Osteoblast (primary cell): ENCODE results near the gene TWF1. TPM values are rescaled to one million over a fixed set of nuclear protein-coding genes. Genes with fewer than 3 reads are reported as not detected.
"Not testable (repeated sequence)": the region's sequence is repeated elsewhere in the genome, so short reads cannot be mapped to it uniquely, and the experiment has no call there.

Experiments used
- DNase-seq: peaks from one replicate; pipeline ENCODE4 v3.0.0; 2011; ENCODE audit warnings: low spot score, mixed read lengths; ENCODE audit not compliant: insufficient read length; ENCODE audit errors: missing footprints
- H2AFZ ChIP-seq: 2 replicates; pipeline ENCODE4 v1.6.0; 2011; ENCODE audit warnings: mild to moderate bottlenecking, low read length
- H3K27ac ChIP-seq: 2 replicates; pipeline ENCODE4 v1.5.1; 2011; ENCODE audit warnings: mild to moderate bottlenecking, low read depth, low read length, moderate library complexity
- H3K27me3 ChIP-seq: 2 replicates; pipeline ENCODE4 v1.6.0; 2012; ENCODE audit warnings: mild to moderate bottlenecking, control low read depth, inconsistent platforms, low read length, moderate library complexity; ENCODE audit not compliant: insufficient read depth
- H3K36me3 ChIP-seq: 2 replicates; pipeline ENCODE4 v1.5.1; 2011; ENCODE audit warnings: mild to moderate bottlenecking, low read length, control low read depth, moderate library complexity; ENCODE audit not compliant: insufficient read depth
- H3K4me1 ChIP-seq: 2 replicates; pipeline ENCODE4 v1.5.1; 2011; ENCODE audit warnings: mild to moderate bottlenecking, low read length, control low read depth, moderate library complexity; ENCODE audit not compliant: insufficient read depth
- H3K4me2 ChIP-seq: 2 replicates; pipeline ENCODE4 v1.6.0; 2011; ENCODE audit warnings: mild to moderate bottlenecking, low read length; ENCODE audit not compliant: insufficient read depth
- H3K4me3 ChIP-seq: fragments of 200-600 bp; sonication (generic); 3 replicates; pipeline ENCODE4 v1.5.1; 2012; ENCODE audit warnings: mild to moderate bottlenecking, low read length, inconsistent platforms; ENCODE audit not compliant: insufficient read depth
- H3K79me2 ChIP-seq: 2 replicates; pipeline ENCODE4 v1.6.0; 2012; ENCODE audit warnings: mild to moderate bottlenecking, low read length, control low read depth, inconsistent platforms; ENCODE audit not compliant: insufficient read depth
- H3K9me3 ChIP-seq: 2 replicates; pipeline ENCODE4 v1.5.1; 2011; ENCODE audit warnings: low read depth, low read length, control low read depth
- H4K20me1 ChIP-seq: 2 replicates; pipeline ENCODE4 v1.6.0; 2012; ENCODE audit warnings: mild to moderate bottlenecking, low read length, control low read depth; ENCODE audit not compliant: insufficient read depth
- CTCF ChIP-seq: IDR thresholded peaks from 2 replicates; pipeline ENCODE4 v1.5.1; 2011; ENCODE audit warnings: mild to moderate bottlenecking, low read depth, low read length, moderate library complexity; ENCODE audit errors: extremely low read depth
- total RNA-seq: library from RNA; depleted of rRNA; stranded (reverse); fragments of >200 nt; gene quantifications from 2 replicates; pipeline ENCODE4 v1.2.3, GENCODE V29; 2012

TWF1 gene
- total RNA-seq: 180 and 219 TPM in 2 replicates

- H3K4me3 ChIP-seq: peak within 1 kb of the TSS; percentile 94
Observed at GRCh38 chr12:43805860-43806736, at the start of gene TWF1. Gene TWF1 (minus strand): TSS chr12:43806317. CDS start chr12:43806245, 72 bp downstream.

DNA sequence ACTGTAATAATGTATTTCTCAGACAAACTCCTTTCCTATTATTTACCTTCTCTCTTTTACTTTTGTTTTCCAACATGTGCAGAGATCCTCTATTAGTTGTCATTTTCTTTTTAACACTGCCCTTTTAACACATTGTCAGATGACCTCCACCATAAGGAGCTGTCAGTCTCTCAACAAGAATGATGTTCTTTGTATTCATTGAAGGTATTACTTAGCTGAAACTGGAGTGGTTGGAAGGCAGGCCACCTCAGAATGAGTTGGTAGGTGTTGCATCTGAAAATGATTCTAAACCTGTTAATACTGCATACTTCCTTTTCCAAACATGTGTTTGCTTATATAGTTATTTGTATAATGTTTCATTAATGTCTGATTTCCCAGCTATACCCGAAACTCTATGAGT, 46.6 kb upstream of the TWF1 start:
- no peaks in the 10 kb centered on the region for H3K9me3 ChIP-seq
- no peaks in the 10 kb centered on the region for H3K36me3 ChIP-seq
- H3K4me3 ChIP-seq: no peak overlapping the region
- no peaks in the 10 kb centered on the region for H4K20me1 ChIP-seq
- H3K27me3 ChIP-seq: no peaks in the 10 kb centered on the region
- no peaks in the 10 kb centered on the region for H3K4me1 ChIP-seq
- no peak overlapping the region for H3K27ac ChIP-seq
- DNase-seq: no peak
- H3K4me2 ChIP-seq: no peak overlapping the region
- no peak for TF ChIP-seq CTCF
- peaks cover 3% of the 10 kb centered on the region for H3K79me2 ChIP-seq
- no peak overlapping the region for H2AFZ ChIP-seq

More at GRCh38 chr12:43805860-43806736, at the start of gene TWF1:
- peak; percentile 97 for DNase-seq
- peaks cover 32% of the 10 kb centered on the region for H3K79me2 ChIP-seq
- no peaks in the 10 kb centered on the region for H3K9me3 ChIP-seq
- peak within 1 kb of the TSS; percentile 92 for H3K4me2 ChIP-seq
- H2AFZ ChIP-seq: peak within 1 kb of the TSS; percentile 94
- H4K20me1 ChIP-seq: no peaks in the 10 kb centered on the region
- peaks cover 19% of the 10 kb centered on the region for H3K4me1 ChIP-seq
- peak within 1 kb of the TSS; percentile 96 for H3K27ac ChIP-seq
- peaks cover 16% of the 10 kb centered on the region for H3K36me3 ChIP-seq
- peak; percentile 28 for TF ChIP-seq CTCF
- H3K27me3 ChIP-seq: no peaks in the 10 kb centered on the region

DNA sequence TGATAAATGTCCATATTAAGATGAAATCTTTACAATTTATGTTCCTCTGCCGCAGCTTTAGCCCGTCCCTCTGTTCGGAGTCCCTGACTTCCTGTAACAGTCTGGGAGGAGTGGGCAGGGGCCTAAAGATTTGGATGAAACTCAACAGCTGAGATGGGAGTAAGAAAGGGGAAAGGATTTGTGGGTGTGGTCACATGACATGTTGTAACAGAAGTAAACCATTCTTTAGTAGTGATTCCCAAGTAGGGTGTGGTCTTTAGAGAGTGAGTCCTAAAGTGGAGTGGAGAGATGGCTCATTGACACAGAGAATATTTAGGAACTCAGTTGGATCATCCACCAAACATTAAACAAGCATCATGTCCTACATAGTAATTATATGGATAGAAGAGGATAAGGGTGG, 42.7 kb upstream of the TWF1 start:
- no peaks in the 10 kb centered on the region for H3K9me3 ChIP-seq
- H3K4me2 ChIP-seq: no peak overlapping the region
- H2AFZ ChIP-seq: no peak overlapping the region
- H3K36me3 ChIP-seq: no peaks in the 10 kb centered on the region
- H3K4me3 ChIP-seq: no peak overlapping the region
- DNase-seq: no peak
- H4K20me1 ChIP-seq: no peaks in the 10 kb centered on the region
- no peaks in the 10 kb centered on the region for H3K27me3 ChIP-seq
- no peak for TF ChIP-seq CTCF
- peaks cover 8% of the 10 kb centered on the region for H3K4me1 ChIP-seq
- peaks cover 3% of the 10 kb centered on the region for H3K79me2 ChIP-seq
- H3K27ac ChIP-seq: no peak overlapping the region

- DNase-seq: no peak
- no peaks in the 10 kb centered on the region for H3K9me3 ChIP-seq
- H3K36me3 ChIP-seq: no peaks in the 10 kb centered on the region
- no peak overlapping the region for H2AFZ ChIP-seq
- H3K27me3 ChIP-seq: no peaks in the 10 kb centered on the region
- no peaks in the 10 kb centered on the region for H4K20me1 ChIP-seq
- H3K27ac ChIP-seq: no peak overlapping the region
- H3K4me2 ChIP-seq: no peak overlapping the region
- no peak overlapping the region for H3K4me3 ChIP-seq
- peaks cover 3% of the 10 kb centered on the region for H3K79me2 ChIP-seq
- TF ChIP-seq CTCF: no peak
- peaks cover 8% of the 10 kb centered on the region for H3K4me1 ChIP-seq
Observed at GRCh38 chr12:43848226-43848507, 42.0 kb upstream of the TWF1 start.

GRCh38 chr12:43847425-43848225, 41.5 kb upstream of the TWF1 start:
- DNase-seq: peak; percentile 91

More at GRCh38 chr12:43847425-43848225, 41.5 kb upstream of the TWF1 start:
- not testable (repeated sequence) for H3K27ac ChIP-seq, H3K4me2 ChIP-seq, H3K79me2 ChIP-seq, H4K20me1 ChIP-seq, H3K9me3 ChIP-seq, H3K36me3 ChIP-seq, H3K4me3 ChIP-seq, H2AFZ ChIP-seq, H3K4me1 ChIP-seq, H3K27me3 ChIP-seq
